Uterus (tissue), 2 donors: ENCODE data around the gene FNIP2.

Experiments used
- POLR2A ChIP-seq, 2 donors: fragments of 450-650 bp; IDR thresholded peaks; one replicate each; pipeline ENCODE4 v1.6.1; 2016; ENCODE audit warnings: antibody characterized with exemption in 2 of 2, mild to moderate bottlenecking in 1 of 2, moderate library complexity in 1 of 2
- TF ChIP-seq, protein P1 (sequence below), 4 experiments: fragments of 200-600 bp in 2 of 4; fragments of 450-650 bp in 2 of 4; sonication (generic) in 2 of 4; IDR thresholded peaks; one replicate each; pipeline ENCODE4 v1.5.1; 2016 to 2019; ENCODE audit warnings: antibody characterized with exemption in 4 of 4, mild to moderate bottlenecking in 2 of 4, moderate library complexity in 1 of 4

DNA sequence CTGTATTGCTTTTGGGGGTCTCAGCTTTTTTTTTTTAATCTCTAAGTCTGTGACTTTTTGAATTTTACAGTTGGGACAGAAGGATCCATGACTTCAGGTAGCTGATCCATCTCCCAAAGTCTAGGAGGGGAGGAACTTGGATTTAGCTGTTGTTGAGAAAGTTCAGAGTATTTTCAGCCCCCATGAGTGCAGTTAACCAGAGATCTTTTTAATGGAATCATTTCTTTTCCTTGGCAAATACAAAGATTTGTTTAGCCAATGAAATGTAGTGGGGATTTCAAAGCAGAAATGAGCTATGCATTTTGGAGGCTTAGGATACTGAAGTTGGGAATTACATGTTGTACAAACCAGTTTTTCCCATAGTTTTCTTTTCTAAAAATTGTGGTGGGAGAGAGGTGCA, 18.1 kb downstream of the FNIP2 start:
- no peak for TF ChIP-seq POLR2A (IDR thresholded peaks at IDR 0.05)
- TF ChIP-seq, protein P1, sequence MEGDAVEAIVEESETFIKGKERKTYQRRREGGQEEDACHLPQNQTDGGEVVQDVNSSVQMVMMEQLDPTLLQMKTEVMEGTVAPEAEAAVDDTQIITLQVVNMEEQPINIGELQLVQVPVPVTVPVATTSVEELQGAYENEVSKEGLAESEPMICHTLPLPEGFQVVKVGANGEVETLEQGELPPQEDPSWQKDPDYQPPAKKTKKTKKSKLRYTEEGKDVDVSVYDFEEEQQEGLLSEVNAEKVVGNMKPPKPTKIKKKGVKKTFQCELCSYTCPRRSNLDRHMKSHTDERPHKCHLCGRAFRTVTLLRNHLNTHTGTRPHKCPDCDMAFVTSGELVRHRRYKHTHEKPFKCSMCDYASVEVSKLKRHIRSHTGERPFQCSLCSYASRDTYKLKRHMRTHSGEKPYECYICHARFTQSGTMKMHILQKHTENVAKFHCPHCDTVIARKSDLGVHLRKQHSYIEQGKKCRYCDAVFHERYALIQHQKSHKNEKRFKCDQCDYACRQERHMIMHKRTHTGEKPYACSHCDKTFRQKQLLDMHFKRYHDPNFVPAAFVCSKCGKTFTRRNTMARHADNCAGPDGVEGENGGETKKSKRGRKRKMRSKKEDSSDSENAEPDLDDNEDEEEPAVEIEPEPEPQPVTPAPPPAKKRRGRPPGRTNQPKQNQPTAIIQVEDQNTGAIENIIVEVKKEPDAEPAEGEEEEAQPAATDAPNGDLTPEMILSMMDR (IDR thresholded peaks at IDR 0.05): no peak
